ENCODE data around the gene MPP4. TPM values are rescaled to one million over a fixed set of nuclear protein-coding genes. Genes with fewer than 3 reads are reported as not detected.

Gene MPP4
- total and polyA plus RNA-seq, 4 donors, result 0.08 to 0.22 (median 0.15) TPM; not detected in 1

DNA sequence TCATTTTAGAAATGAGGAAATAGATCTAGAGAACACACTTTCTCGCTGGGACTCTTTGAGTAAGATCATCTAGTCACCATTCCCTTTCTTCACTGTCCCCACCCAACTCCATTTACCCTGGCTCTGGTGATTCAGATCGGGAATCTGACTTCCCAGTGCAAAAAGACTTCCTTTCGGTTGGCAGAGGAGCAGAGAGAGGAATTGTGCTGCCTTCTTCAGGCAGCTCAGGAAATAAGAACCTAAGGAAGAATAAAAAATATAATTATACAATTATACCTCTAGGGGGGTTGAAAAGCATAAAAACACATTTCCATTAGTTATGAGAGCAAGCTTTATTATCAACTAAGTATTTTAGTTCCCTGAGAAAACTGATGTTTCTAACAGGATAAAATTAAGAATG is 9.3 kb upstream of the MPP4 start:
- no peaks in the 10 kb centered on the region for H3K9me3 ChIP-seq (ENCODE audit: control insufficient read depth in 4 of 4, insufficient read depth in 3 of 4, low read length in 3 of 4)
- DNase-seq (no peak), ATAC-seq (ENCODE audit: insufficient read depth, low FRiP score) (no peak)
- no peak overlapping the region for H3K9ac ChIP-seq (ENCODE audit: insufficient read depth in 1 of 2, low read length in 2 of 2)
- no peak overlapping the region for H3K27ac ChIP-seq (ENCODE audit: low read depth in 1 of 2, low read length in 1 of 2)
- TF ChIP-seq, protein P1, sequence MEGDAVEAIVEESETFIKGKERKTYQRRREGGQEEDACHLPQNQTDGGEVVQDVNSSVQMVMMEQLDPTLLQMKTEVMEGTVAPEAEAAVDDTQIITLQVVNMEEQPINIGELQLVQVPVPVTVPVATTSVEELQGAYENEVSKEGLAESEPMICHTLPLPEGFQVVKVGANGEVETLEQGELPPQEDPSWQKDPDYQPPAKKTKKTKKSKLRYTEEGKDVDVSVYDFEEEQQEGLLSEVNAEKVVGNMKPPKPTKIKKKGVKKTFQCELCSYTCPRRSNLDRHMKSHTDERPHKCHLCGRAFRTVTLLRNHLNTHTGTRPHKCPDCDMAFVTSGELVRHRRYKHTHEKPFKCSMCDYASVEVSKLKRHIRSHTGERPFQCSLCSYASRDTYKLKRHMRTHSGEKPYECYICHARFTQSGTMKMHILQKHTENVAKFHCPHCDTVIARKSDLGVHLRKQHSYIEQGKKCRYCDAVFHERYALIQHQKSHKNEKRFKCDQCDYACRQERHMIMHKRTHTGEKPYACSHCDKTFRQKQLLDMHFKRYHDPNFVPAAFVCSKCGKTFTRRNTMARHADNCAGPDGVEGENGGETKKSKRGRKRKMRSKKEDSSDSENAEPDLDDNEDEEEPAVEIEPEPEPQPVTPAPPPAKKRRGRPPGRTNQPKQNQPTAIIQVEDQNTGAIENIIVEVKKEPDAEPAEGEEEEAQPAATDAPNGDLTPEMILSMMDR (IDR thresholded peaks at IDR 0.05; ENCODE audit: control extremely low read depth, extremely low read depth), result no peak
- H3K27me3 ChIP-seq (ENCODE audit: control insufficient read depth in 3 of 3, insufficient read depth in 3 of 3, low read length in 2 of 3), result no peaks in the 10 kb centered on the region
- WGBS, 2 donors, result 80 to 83% methylated on average over 3 of the region's 3 CpGs
- no peaks in the 10 kb centered on the region for H3K4me1 ChIP-seq (ENCODE audit: control insufficient read depth in 5 of 5, insufficient read depth in 5 of 5, low read length in 5 of 5)
- peaks cover 12 to 36% (median 16%) of the 10 kb centered on the region in 4 donors for H3K36me3 ChIP-seq (ENCODE audit: control insufficient read depth in 4 of 4, insufficient read depth in 4 of 4, low read length in 4 of 4)
- H3K4me3 ChIP-seq, result no peak overlapping the region

- DNase-seq (no peak), ATAC-seq (ENCODE audit: insufficient read depth, low FRiP score) (no peak)
- H3K4me1 ChIP-seq (ENCODE audit: control insufficient read depth in 5 of 5, insufficient read depth in 5 of 5, low read length in 5 of 5), result no peaks in the 10 kb centered on the region
- 100% methylated on average over 1 of the region's 1 CpG for WGBS, 2 donors
- TF ChIP-seq, protein P1 (IDR thresholded peaks at IDR 0.05; ENCODE audit: control extremely low read depth, extremely low read depth), result no peak
- no peak overlapping the region for H3K4me3 ChIP-seq
- H3K27me3 ChIP-seq (ENCODE audit: control insufficient read depth in 3 of 3, insufficient read depth in 3 of 3, low read length in 2 of 3), result no peaks in the 10 kb centered on the region
- H3K36me3 ChIP-seq (ENCODE audit: control insufficient read depth in 4 of 4, insufficient read depth in 4 of 4, low read length in 4 of 4), result peaks cover 12 to 40% (median 16%) of the 10 kb centered on the region in 4 donors
- H3K9ac ChIP-seq (ENCODE audit: insufficient read depth in 1 of 2, low read length in 2 of 2), result no peak overlapping the region
- H3K9me3 ChIP-seq (ENCODE audit: control insufficient read depth in 4 of 4, insufficient read depth in 3 of 4, low read length in 3 of 4), result no peaks in the 10 kb centered on the region
- no peak overlapping the region for H3K27ac ChIP-seq (ENCODE audit: low read depth in 1 of 2, low read length in 1 of 2)
Observed at GRCh38 chr2:201707142-201707541, 8.7 kb upstream of the MPP4 start.

DNA sequence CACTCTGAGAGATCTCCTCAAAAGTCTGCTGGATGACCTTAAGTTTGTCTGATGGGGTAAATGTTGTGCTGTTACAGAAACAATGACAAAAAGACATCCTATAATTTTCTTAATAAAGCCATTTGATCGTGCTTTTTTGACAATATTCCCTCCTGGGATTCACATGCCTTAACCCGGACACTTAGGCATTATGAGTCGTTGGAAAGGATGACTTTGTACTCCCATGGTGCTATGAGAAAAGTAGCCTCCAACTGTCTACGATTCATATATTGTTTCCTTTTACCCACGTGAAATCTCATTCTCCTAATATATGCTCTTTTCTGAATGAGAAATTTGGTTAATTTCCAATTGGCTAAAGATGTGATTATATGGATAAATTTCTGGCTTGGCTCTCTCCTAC is 6.1 kb upstream of the MPP4 start:
- no peak for ATAC-seq (ENCODE audit: insufficient read depth, low FRiP score)
- H3K4me1 ChIP-seq (ENCODE audit: control insufficient read depth in 5 of 5, insufficient read depth in 5 of 5, low read length in 5 of 5), result peaks cover 0 to under 1% (median 0%) of the 10 kb centered on the region in 5 donors
- TF ChIP-seq, protein P1 (IDR thresholded peaks at IDR 0.05; ENCODE audit: control extremely low read depth, extremely low read depth), result no peak
- H3K9ac ChIP-seq (ENCODE audit: insufficient read depth in 1 of 2, low read length in 2 of 2), result no peak overlapping the region
- no peaks in the 10 kb centered on the region for H3K27me3 ChIP-seq (ENCODE audit: control insufficient read depth in 3 of 3, insufficient read depth in 3 of 3, low read length in 2 of 3)
- 92 to 95% methylated on average over 5 of the region's 5 CpGs for WGBS, 2 donors
- H3K9me3 ChIP-seq (ENCODE audit: control insufficient read depth in 4 of 4, insufficient read depth in 3 of 4, low read length in 3 of 4), result no peaks in the 10 kb centered on the region
- peaks cover 12 to 38% (median 21%) of the 10 kb centered on the region in 4 donors for H3K36me3 ChIP-seq (ENCODE audit: control insufficient read depth in 4 of 4, insufficient read depth in 4 of 4, low read length in 4 of 4)
- H3K27ac ChIP-seq (ENCODE audit: low read depth in 1 of 2, low read length in 1 of 2), result no peak overlapping the region
- H3K4me3 ChIP-seq, result no peak overlapping the region
- DNase-seq, result no peak

GRCh38 chr2:201701646-201702045 is 3.2 kb upstream of the MPP4 start:
- H3K4me1 ChIP-seq (ENCODE audit: control insufficient read depth in 5 of 5, insufficient read depth in 5 of 5, low read length in 5 of 5), result peaks cover 0 to 8% (median 7%) of the 10 kb centered on the region in 5 donors
- H3K4me3 ChIP-seq, result no peak overlapping the region
- H3K9me3 ChIP-seq (ENCODE audit: control insufficient read depth in 4 of 4, insufficient read depth in 3 of 4, low read length in 3 of 4), result no peaks in the 10 kb centered on the region
- H3K36me3 ChIP-seq (ENCODE audit: control insufficient read depth in 4 of 4, insufficient read depth in 4 of 4, low read length in 4 of 4), result peaks cover 7 to 24% (median 14%) of the 10 kb centered on the region in 4 donors
- DNase-seq (no peak), ATAC-seq (ENCODE audit: insufficient read depth, low FRiP score) (no peak)
- TF ChIP-seq, protein P1 (IDR thresholded peaks at IDR 0.05; ENCODE audit: control extremely low read depth, extremely low read depth), result no peak
- 96 to 97% methylated on average over 1 of the region's 1 CpG for WGBS, 2 donors
- H3K27ac ChIP-seq (ENCODE audit: low read depth in 1 of 2, low read length in 1 of 2), result no peak overlapping the region
- no peaks in the 10 kb centered on the region for H3K27me3 ChIP-seq (ENCODE audit: control insufficient read depth in 3 of 3, insufficient read depth in 3 of 3, low read length in 2 of 3)
- no peak overlapping the region for H3K9ac ChIP-seq (ENCODE audit: insufficient read depth in 1 of 2, low read length in 2 of 2)

Data from lung (tissue), 12 donors.